Activated CD4-positive, alpha-beta T cell treated with anti-CD3 and anti-CD28 coated beads, Interleukin-2, Interleukin-6, amounts not matched to agents 100 ng/mL and 50 ng/mL, durations not matched to agents 16 hours and 8 hours (primary cell): ENCODE data around the gene SAXO1.
"Not testable (repeated sequence)": the region's sequence is repeated elsewhere in the genome, so short reads cannot be mapped to it uniquely, and the experiment has no call there.

Source experiments
- DNase-seq: peaks from one replicate; pipeline ENCODE4 v3.0.0-alpha.2; 2020

The SAXO1 gene

DNA sequence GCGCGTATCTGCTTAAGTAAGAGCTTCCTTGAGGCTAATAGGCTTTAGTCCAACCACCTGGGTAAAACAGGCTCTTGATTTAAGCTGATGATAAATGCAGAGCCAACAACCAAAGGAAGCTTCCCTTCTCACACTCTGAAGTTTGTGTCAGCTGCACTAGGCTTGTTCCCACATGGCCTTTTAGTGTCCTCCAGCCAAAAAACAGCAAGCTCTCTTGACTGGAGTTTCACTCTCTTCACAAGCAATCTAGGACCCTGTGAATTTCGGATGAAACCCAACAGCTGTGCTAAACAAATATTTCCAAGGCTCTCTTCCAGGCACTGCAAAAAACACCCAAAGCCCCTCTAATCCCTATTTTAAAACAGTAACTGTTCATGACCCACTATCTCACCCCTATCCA, 63.9 kb downstream of the SAXO1 start:
- DNase-seq: no peak

DNA sequence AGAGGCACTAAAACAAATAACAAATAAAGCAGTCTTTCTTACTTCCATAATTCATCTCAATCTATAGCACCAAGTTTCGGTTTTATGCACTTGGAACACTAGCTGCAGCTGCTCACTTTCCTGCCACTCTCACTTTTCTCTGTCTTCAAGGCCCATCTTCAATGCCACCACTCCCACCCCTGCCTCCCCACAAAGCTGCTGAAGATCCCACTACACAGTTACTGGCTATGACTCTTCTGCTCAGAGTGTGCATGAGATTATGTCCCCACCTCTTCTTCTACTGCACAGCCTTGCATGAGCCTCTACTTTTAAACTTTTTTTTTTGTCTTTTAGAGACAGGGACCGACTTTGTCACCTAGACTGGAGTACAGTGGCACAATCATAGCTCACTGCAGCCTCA, 77.4 kb downstream of the SAXO1 start:
- no peak for DNase-seq

DNA sequence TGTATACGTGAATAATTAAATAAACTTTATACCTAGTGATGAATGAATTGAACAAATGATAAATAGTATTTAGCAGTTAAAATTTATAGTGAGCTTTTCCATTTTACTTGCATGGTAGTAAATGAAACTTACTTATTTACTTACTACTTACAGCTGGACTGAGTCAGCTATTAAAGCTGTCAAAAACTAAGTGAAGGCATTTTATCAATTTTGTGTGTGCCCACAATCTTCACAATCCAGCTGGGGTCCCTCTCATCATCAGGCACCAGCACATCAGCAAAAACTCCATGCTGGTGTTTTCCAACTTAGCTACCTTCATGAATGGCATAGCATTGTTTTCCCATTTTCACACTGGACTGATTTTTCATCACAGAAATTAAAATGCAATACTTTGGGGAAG, 81.1 kb downstream of the SAXO1 start:
- DNase-seq: no peak

DNA sequence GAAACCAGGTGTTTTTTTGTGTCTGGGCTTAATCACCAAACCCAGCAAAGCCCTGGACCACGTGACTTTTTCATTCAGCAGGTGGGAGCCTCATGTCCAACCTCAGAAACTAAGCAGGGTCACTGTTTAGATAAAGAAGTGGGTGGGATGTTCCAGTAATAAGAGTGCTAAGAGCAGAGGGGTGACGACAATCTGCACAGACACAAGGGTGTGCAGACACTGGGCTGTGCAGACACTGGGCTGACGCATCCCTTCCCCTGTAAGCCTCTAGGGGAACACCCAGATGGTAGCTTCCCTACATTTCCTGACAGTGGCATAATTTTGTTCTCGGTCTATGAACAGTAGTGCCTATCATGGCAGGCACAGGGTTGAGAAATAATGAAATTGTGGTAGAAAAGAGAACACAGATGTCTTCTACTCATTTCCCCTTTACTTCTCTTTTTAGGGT, 85.1 kb downstream of the SAXO1 start:
- DNase-seq: no peak

DNA sequence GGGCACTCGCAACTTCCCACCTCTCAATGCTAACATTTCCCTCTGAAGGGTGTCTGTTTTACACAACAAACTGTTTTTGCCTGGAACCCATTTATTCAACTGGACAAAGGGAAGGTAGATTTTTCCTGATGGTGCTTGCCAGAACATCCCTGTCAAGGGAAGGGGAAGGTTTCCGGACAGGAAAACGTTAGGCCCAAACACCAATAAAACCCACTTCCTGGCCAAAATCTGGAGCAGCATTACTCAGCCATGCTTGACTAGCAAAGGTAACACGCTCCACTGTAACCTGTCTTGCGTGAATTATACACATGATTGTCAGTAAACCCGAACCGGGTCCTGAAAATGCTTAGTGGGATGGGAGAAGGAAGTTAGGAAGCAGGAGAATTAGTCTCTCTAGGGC, 90.2 kb downstream of the SAXO1 start:
- no peak for DNase-seq

DNA sequence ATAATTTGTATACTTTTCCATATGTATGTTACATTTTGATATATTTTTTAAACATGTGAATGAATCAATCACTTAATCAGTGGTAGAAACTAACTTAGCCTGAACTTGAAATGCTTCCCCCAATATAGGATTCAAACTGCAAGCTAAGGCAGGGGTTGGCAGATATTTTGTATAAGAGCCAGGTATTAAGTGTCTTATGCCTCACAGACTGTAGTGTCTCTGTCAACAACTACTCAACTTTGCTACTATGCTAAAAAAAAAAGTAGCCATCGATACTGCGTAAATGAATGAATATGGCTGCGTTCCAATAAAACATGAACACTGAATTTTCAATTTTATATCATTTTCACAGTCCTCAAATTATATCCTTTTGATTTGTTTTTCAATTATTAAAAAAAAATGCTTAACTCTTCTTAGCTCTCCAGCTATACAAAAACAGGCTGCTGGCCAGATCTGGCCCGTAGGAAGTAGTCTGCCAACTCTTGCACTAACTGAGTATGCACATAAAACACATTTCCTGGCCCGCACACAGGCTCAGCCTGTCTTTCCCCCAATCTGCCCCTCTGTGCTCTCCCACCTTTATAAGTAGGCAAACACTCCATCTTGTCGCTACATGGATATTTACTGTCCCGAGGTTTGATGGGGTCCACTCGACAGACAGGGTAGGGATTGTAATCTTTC, 91.8 kb downstream of the SAXO1 start:
- DNase-seq: no peak

DNA sequence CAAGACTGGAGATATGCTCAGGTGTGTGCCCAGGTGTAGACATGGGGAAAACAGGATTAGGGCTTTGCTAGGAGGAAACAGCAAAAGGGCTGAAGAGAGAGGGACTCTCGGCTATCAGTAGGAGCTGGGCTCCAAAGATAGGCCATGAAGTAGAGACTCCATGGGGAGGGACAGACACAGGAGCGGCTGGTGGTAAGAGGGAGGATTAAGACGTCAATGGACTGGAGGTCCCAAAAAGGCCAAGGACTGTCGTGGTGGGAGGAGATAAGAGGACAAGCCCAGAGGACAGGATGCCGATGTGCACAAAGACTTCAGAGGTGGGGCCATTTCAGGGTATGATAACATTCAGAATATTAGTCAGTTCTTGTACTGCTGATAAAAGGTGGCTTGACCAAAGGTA, 93.1 kb downstream of the SAXO1 start:
- no peak for DNase-seq

DNA sequence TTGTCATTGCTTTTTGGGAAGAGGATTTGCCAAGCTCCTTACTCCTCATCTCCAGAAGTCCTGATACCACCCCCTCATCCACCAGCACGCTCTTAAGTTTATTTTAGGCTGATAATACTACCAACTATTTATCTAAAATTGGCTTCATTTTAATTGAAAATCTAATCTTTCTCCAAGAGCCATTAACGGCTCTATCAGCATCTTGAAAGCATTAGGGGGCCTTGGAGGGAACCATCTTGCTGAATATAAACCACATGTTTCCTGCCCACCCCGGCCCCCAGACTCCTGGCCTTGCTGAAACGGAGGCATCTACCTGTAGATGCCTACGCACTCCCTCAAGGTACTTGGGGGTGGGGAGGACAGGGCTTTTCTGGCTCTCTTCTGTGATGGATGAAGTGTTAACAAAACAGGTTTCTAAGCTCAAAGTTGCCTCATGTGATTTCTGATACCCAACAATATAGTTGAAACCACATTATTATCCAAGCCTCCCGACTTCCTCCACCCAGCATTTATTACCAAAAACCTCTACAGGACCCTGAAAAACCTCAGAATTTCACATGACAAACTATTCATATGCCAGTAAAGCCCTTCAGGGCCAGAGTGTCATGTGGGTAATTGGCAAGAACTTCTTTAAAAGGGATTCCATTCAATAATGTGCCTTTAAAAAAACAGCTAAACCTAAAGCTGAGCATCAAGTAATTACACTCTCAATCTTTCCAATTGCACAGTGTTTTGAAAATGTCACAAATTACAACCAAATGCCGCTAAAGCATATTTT, 96.7 kb downstream of the SAXO1 start:
- no peak for DNase-seq

DNA sequence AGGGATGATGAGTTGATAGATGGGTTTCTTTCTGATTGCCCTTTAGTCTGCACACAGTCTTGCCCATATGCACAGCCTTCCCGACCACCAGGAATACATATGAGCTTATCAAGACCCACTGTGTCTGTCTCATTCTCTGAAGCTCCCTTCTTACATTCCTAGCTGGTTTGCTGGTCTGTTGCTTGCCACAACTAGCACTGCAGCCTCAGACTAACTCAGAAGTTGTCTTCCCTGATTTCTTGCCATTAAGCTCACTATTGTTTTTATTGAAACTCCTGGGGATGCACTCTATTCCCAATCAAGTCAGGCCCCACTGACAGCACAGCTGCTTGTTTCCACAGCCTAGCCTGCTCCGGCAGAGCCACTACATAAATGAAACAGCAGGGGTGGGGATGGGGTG, 97.5 kb downstream of the SAXO1 start:
- DNase-seq: no peak

DNA sequence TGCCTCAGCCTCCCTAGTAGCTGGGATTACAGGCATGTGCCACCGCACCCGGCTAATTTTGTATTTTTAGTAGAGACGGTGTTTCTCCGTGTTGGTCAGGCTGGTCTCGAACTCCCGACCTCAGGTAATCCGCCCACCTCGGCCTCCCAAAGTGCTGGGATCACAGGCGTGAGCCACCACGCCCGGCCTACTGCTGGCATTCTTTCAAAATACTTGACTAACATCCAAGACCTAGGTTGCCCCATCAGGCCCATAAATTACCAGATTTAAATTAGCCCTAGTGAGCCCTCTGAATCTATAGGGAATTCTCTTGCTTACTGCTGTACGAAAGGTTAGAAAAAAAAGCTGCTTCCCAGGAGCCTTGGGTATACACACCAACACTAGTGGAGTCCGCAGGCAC, 102.4 kb downstream of the SAXO1 start:
- not testable (repeated sequence) for DNase-seq

DNA sequence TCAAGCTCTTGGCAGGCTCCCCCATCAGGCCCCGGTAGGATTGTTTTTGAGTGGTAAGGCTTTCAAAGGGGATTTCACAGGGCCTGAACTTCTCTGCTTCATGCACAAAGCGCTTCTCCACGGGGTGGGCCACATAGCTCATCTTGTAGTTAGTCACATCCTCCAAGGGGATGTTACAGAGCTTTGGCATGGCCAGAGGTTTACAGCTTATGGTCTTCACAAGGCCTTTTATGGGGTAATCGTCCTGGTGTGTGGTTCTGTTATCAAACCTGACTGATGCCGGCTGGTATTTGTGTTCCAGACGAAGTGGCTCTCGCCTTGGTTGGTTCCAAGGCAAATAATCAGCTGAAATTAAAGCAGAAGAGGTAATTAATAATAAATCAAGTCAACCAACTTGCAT, 104.3 kb downstream of the SAXO1 start:
- DNase-seq: no peak

DNA sequence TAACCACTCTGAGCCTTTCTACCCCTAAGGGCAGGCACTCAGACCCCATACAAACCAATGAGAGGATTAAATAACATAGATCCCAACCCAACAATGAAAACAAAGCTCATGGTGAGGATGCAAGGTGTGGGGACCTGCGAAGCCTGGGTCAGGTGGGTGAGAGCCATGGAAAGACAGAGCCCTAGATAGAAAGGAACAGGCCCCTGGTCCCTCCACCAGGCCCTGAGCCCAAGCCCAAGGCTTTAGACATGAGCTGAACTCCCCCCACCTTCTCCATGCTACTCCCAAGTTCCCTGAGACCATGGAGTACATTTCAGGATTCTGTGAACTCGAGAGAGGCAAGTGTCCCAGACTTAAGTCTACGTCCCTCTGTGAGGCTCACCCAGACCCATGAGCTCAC, 106.5 kb downstream of the SAXO1 start:
- no peak for DNase-seq

DNA sequence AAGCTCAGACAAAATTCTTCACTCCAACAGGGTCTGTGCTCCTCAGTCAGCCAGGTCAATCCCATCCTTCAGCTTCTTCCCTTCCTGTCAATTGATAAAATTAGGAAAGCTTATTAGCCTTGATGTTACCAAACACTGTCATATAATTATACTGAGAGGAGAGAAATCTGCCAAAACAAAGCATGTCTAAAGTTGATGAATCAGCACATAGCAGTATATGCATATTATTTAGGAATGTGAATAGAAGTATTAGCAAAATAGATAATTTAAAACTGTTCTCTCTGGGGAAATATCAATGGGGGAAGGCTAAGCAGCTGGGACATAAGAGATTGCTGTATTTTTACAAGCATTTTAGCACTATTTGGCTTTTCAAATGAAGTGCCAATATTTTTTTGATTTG, 107.1 kb downstream of the SAXO1 start:
- no peak for DNase-seq

DNA sequence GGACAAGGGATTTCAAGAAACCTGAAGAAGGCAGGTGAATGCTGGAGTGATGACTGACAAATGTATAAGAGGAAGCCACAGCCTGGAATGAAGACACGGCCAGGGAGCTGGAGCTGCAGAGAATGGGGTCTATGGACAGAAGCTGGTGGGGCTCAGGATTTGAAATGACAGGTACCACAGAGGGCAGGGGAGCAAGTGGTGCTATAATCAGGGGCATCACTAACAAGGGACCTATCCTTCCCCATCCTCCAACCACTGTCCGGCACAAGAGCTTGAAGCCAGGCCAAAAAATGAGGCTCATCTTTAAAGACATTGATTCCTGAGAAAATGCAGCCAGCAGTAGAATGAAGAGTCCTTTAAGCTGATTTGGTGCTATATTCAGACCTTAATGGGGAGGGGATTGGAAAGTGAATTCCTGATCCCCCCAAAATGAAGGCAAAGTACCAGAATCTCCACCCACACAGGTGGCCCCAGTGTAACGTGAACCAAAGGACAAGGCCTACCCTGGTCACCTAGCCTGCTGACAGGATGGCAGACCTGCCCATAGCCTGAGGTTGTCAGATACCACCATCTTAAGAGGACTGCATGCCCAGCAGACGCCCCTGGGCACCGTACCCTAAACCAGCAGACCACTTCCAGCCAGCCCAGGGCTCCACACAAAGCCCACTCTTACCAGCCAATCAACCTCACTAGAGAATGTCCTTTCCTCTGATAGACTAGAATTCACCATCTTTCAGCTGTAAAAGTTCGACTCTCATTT, 109.2 kb downstream of the SAXO1 start:
- DNase-seq: no peak

DNA sequence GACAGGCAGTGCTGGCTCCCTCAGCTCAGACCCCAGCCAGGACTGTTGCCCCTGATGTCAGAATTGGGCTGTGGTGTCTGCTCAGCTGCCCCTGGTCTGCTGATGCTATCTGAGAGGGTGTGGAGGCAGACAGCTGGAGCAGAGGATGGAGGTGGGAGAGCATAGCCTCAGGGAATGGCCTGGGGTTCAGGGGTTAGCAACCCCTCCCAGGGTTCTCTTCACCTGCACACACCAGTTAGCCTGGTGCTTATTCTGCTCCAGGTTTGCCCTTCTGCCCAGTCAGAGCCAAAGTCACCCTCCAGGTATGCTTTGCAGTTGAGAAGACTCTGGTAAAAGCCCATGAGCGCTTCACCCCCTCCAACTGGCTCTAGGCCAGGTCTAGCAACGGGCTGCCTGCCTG, 109.8 kb downstream of the SAXO1 start:
- DNase-seq: no peak

DNA sequence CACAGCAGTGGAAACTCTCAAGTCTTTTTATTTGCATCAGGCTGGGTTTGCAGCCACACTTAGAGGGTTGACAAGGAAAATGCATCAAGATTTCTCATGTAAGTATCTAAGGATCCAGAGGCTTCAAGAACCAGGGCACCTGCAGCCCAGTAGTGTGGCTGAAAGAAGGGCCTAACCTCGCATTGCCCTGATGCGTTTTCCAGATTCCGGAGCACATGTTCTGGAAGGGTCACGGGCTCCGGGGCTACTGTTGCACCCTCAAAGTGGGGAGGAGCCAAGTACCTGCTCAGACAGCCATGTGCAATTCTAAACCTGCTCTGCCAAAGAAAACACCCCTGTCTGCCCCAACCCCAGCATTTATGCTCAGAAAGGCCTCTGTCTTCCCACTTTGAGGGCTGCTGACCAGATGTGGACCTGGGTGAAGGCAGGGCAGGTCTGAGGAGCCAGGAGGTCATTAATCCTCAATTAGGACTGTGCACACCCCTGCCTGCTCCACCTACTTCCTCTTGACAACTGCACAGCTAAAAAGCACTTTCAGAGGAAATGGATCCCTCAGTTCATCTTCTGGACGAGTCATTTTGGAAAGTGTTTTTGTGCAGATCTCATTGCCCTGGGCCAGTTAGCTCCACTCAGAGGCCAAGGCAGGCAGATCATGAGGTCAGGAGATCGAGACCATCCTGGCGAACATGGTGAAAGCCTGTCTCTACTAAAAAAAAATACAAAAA, 110.7 kb downstream of the SAXO1 start:
- DNase-seq: no peak

DNA sequence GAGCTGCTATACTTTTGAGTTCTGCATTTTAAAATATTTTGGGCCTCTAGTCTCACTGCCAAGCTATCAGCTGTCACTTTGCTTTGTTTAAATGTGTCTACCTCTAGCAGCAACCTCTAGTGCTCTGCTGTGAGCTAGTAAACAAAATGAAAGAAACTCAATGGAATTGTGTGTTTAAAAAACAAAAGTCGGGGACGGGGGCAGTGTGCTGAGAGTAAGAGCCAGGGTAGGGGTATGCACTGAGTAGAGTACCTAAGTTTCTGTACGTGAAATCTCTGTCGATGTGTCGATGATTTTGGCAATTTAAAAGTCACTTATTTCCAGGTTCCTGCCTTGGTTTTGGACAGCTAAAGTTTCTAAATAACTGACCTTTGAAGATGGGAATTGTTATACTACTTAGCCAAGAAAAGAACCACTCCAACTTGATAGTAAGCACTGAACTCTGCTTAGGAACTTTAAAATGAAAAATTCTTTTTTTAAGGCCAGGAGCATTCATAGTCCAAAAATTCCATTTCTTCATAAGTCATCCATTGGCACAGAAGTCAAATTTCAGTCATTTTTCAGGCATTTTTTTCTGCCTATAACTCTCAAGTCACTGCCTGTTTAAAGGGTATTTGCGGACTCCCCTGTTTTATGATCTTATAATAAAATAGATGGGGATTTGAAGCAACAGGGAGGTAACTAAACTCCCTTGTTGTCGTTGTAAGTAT, 111.5 kb downstream of the SAXO1 start:
- no peak for DNase-seq

DNA sequence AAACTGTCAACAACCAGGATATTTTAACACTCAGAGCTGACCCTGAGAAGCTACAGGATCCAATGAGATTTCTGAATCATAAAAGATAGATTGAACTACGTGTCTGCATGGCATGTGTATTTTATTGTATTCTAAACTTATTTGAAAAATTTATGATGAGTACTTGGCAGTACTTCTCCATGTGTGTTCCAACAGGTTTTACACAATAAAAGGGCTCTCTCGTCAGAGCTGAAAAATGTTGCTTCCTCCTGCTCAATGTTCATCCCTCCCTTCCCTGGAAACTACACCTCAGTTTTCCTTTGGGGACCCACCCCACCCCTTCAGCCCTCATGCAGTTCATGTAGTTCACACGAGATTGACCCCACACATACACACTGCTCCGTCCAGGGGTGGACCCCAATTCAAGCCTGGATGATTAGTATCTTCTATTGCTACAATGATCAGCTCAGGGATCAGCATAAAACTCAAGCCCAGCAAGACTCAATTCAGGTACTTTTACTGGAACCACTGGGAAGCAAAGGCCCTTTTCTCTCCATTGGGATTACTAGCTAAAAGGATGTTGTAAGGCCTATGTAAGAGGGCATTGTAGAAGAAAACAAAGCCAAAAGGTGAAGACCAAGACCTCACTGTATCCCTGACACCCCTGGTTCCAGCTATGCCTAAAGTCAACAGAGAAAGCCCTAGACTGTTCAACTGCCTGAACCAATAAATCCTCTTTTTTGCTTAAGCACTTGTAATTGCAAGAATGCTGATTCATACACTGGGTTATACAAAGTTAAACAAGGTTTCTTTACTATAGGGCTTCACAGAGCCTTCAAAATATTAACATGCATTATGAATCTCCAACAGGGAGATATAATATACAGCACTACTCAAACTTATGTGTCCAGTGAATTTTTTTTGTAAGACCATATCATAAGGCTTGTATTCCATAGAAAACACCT, 112.6 kb downstream of the SAXO1 start:
- DNase-seq: no peak

DNA sequence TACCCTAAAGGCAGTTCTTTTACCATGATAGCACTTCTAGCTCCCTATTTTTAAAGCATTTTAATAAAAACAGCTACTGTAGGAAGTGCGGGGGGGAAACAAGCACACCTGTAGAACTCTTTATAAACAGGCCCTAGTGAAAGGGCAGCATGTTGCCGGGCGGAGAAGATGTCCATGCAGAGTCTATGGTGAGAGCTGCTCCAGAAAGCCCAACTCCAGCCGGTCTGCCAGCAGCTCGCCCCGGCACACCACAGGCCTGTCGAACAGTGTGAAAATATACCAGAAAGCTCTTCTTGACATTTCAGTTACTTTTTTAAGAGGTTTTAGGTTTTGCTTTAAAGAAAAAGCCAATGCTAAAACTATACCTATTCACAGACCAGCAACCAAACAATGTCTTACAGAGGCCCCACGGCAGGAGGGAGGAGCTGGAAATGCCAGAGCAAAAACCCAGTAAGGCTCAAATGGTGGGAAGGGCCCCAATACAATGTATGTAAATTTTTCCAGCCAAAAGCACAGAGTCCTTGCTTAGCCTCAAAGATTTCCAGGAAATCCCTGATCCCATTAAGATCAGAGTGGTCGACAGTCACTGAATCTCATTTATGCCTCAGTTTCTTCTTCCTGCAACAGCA, 121.2 kb downstream of the SAXO1 start:
- DNase-seq: no peak

DNA sequence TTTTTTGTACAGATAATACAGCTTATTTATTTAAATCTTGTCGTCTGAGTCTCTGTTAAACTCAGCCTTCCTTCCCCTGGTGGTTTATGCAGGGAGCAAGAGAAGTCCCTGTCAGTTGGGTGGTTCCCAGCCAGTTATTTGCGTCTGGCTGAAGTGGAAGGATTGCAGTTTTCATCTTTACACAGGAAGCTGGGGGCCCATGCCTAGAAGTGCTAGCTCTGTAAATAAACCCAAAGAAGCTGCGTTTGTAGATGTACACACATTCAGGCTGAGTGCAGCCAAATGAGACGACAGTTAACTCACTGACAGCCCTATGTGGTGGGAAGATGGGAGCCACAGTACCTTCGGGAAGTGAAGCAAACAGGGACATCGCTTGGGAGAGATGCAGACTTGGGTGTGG, 122.1 kb downstream of the SAXO1 start:
- no peak for DNase-seq

DNA sequence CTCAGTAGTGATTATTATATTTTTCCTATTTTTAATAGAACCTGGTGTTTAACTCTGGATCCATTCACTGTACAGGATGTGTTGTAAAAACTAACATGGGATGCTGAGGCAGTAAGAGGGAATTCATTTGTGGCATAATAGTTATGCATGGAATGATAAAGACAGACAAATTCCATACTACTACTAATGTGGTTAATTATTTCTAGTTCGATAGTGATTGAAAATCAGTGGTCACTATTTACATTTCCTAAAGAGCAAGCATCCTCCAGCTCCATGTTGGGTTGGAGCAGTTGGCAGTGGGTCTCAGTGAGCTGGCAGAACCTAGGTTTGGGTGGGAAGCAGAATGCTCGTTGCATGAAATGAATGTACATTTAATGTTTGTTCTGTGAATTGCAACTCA, 122.6 kb downstream of the SAXO1 start:
- DNase-seq: no peak
